Measurements from ENCODE around the gene KLHL29. TPM values are rescaled to one million over a fixed set of nuclear protein-coding genes. Genes with fewer than 3 reads are reported as not detected.

The KLHL29 gene
- total and polyA plus RNA-seq, 2 of the 13 experiments (the other 11 are each of a cell fraction or from before 2014, with no cell fraction given): 0.01 TPM; not detected in 1

DNA sequence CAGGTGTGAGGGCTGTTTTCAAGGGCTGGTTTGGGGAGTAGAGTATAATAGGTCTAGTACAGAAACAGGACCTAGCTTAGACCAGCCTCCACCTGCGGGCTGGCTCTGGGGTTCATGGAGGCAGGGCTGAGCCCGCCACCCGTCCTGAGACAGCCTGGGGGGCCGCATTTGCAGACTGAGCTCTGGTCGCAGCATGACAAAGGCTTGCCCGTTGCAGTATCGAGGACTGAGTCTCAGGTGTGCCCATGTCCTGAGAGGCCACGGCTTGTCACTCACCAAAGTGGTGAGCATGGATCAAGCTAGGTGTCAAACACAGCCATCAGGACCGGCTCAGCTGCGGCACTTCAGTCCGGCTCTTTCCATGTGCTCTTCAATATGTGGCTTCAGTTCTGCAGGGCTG is 144.7 kb downstream of the KLHL29 start:
- FAIRE-seq: no peak
- no peak for TF ChIP-seq ZBTB43 (CRISPR knock-in tag; conservative IDR thresholded peaks at IDR 0.05)
- TF ChIP-seq SMAD1 (CRISPR knock-in tag; IDR thresholded peaks at IDR 0.05; ENCODE audit: borderline replicate concordance, low read depth): no peak
- no peak for TF ChIP-seq NR3C1 (CRISPR knock-in tag; IDR thresholded peaks at IDR 0.05)
- no peak for TF ChIP-seq NR2F6 (IDR thresholded peaks at IDR 0.05)
- TF ChIP-seq NR2F6 (CRISPR knock-in tag; IDR thresholded peaks at IDR 0.05): no peak
- TF ChIP-seq TRIM22 (IDR thresholded peaks at IDR 0.05): no peak
- TF ChIP-seq ZNF326 (CRISPR knock-in tag; IDR thresholded peaks at IDR 0.05; ENCODE audit: borderline replicate concordance): no peak
- TF ChIP-seq EZH2 (conservative IDR thresholded peaks at IDR 0.05; ENCODE audit: low read depth, low read length): no peak
- no peak for TF ChIP-seq NFYC (CRISPR knock-in tag; IDR thresholded peaks at IDR 0.05)
- TF ChIP-seq, protein P1, sequence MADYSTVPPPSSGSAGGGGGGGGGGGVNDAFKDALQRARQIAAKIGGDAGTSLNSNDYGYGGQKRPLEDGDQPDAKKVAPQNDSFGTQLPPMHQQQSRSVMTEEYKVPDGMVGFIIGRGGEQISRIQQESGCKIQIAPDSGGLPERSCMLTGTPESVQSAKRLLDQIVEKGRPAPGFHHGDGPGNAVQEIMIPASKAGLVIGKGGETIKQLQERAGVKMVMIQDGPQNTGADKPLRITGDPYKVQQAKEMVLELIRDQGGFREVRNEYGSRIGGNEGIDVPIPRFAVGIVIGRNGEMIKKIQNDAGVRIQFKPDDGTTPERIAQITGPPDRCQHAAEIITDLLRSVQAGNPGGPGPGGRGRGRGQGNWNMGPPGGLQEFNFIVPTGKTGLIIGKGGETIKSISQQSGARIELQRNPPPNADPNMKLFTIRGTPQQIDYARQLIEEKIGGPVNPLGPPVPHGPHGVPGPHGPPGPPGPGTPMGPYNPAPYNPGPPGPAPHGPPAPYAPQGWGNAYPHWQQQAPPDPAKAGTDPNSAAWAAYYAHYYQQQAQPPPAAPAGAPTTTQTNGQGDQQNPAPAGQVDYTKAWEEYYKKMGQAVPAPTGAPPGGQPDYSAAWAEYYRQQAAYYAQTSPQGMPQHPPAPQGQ (CRISPR knock-in tag; IDR thresholded peaks at IDR 0.05; ENCODE audit: borderline replicate concordance): no peak
- TF ChIP-seq ZNF737 (CRISPR knock-in tag; IDR thresholded peaks at IDR 0.05; ENCODE audit: borderline replicate concordance): no peak
- no peak for TF ChIP-seq ATF1 (CRISPR knock-in tag; IDR thresholded peaks at IDR 0.05)
- no peak for TF ChIP-seq KDM3A (CRISPR knock-in tag; IDR thresholded peaks at IDR 0.05; ENCODE audit: low read depth)
- no peak for TF ChIP-seq JUN (CRISPR knock-in tag; IDR thresholded peaks at IDR 0.05)
- no peak for TF ChIP-seq NFE2 (CRISPR knock-in tag; IDR thresholded peaks at IDR 0.05)
- no peak for TF ChIP-seq EHMT2 (IDR thresholded peaks at IDR 0.05; ENCODE audit: borderline replicate concordance, low read depth, low read length)
- DNase-seq (ENCODE audit: low spot score): no peak
- Histone ChIP-seq H4K20me1 (ENCODE audit: insufficient read depth, low read length) (no peaks in the 10 kb centered on the region), H3K4me2 (ENCODE audit: low read depth, low read length) (no peak overlapping the region), H3K9me3 (ENCODE audit: low read length) (no peaks in the 10 kb centered on the region), H3K4me1 (ENCODE audit: insufficient read depth, low read length) (peaks cover 21% of the 10 kb centered on the region), H3K4me3 (replicated peaks in 1 of 3; ENCODE audit: insufficient read depth in 1 of 3, low read depth in 2 of 3, low read length in 3 of 3) (no peak overlapping the region), H3K36me3 (replicated peaks in 1 of 2; ENCODE audit: control insufficient read depth in 1 of 2, insufficient read depth in 2 of 2, low read length in 2 of 2) (no peaks in the 10 kb centered on the region), H3K79me2 (ENCODE audit: insufficient read depth, low read length) (no peaks in the 10 kb centered on the region), H3K9ac (ENCODE audit: insufficient read depth, low read depth, low read length) (no peak overlapping the region), H3K27me3 (ENCODE audit: control insufficient read depth in 1 of 2, insufficient read depth in 2 of 2, low read length in 2 of 2) (peaks cover 10 to 69% of the 10 kb centered on the region in 2 experiments), H2AFZ (ENCODE audit: low read length) (no peak overlapping the region), H3K27ac (ENCODE audit: extremely low read length, insufficient read depth, low read length) (no peak overlapping the region)
- no TSS peak for BruUV-seq (replicated peaks)
- in situ Hi-C loops (cut with HindIII; ENCODE audit: extremely low pct_ligation_motif_present, low pct_unique_long_range_greater_than_20kb) (no loop called here), intact Hi-C loops (cut with micrococcal nuclease; ENCODE audit: unreplicated experiment) (no loop called here)
- WGBS (ENCODE audit: low lambda C conversion rate): 60% methylated on average over 10 of the region's 11 CpGs
- no peak for ATAC-seq
- POLR2A ChIA-PET: no interaction called here
- CTCF ChIA-PET (ENCODE audit: low intra/inter-chr PET ratio, low total read pairs): no interaction called here

All from HepG2 (cell line).